ENCODE results near the gene TEX26. TPM values are rescaled to one million over a fixed set of nuclear protein-coding genes. Genes with fewer than 3 reads are reported as not detected.

TEX26 gene
- total and polyA plus RNA-seq, 4 donors, result 0.08 to 0.31 TPM; not detected in 2

DNA sequence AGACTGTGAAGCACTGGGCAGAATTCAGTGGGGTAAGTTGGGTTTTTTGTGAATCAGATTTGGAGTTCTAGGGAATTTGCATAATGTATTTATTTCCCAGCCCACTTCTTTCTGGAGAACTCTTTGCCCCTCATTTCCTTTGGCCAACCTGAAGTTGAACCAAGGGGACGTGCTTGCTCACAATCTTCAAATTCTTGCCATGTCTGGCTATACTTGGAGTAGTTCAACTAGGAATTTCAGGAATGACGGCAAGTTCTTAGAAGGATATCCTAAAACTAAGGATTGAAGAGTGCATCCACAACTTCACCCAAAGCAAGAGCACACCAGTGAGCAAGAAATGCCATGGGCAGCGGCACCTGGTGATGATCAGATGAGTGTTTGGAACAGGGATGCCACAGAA, 88.5 kb downstream of the TEX26 start:
- no peaks in the 10 kb centered on the region for H3K9me3 ChIP-seq (ENCODE audit: control insufficient read depth in 4 of 4, low read length in 3 of 4)
- peaks cover 0 to 7% (median 0%) of the 10 kb centered on the region in 4 donors for H3K27me3 ChIP-seq (ENCODE audit: control insufficient read depth in 4 of 4, insufficient read depth in 4 of 4, low read length in 3 of 4)
- 52% methylated on average over 3 of the region's 3 CpGs for WGBS

DNA sequence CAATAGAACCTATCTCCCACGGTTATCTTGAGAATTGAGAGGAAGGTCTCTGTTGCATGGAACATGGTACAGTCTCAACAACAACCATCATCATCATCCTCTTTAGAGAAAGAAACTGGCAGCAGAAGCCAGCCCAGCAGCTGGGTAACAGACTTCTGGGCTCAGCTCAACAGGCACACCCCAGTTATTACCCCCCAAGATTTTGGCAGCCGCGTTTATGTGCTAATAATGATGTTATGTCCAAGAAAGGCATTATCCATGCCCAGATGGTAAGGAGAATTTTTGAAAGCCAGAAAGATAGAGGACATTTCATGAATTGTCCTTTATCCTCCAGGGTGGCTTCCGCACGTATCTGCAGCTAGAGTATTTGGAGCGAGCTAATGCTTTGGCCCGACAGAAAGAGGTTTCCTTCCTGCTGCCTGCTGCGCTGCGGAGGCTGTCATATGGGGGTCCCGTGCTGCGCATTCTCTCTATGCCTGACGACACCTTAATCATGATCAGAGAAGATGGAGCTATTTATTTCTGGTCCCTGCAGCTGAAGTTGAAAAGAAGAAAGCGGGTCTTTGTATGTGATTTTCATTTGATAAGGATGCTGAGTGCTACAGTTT, 89.9 kb downstream of the TEX26 start:
- Histone ChIP-seq H3K4me1 (ENCODE audit: control insufficient read depth in 4 of 4, insufficient read depth in 4 of 4, low read length in 3 of 4) (no peaks in the 10 kb centered on the region), H3K27me3 (ENCODE audit: control insufficient read depth in 4 of 4, insufficient read depth in 4 of 4, low read length in 3 of 4) (peaks cover 0 to 7% (median 0%) of the 10 kb centered on the region in 4 donors), H3K4me3 (ENCODE audit: low read depth in 1 of 3, low read length in 3 of 3) (no peak overlapping the region), H3K27ac (ENCODE audit: low read depth in 1 of 2, low read length in 2 of 2) (no peak overlapping the region), H3K36me3 (ENCODE audit: control insufficient read depth in 4 of 4, insufficient read depth in 3 of 4, low read depth in 1 of 4, low read length in 3 of 4) (no peaks in the 10 kb centered on the region), H3K9me3 (ENCODE audit: control insufficient read depth in 4 of 4, low read length in 3 of 4) (no peaks in the 10 kb centered on the region), H3K9ac (ENCODE audit: low read depth in 1 of 2, low read length in 2 of 2) (no peak overlapping the region)
- WGBS, result 65% methylated on average over 13 of the region's 13 CpGs
- DNase-seq (ENCODE audit: low spot score), result no peak
- TF ChIP-seq YY1 (IDR thresholded peaks at IDR 0.05) (no peak), TAF1 (conservative IDR thresholded peaks at IDR 0.05) (no peak), NR2F2 (IDR thresholded peaks at IDR 0.05) (no peak), FOXA1 (IDR thresholded peaks at IDR 0.05) (no peak)
- TF ChIP-seq, protein P1, sequence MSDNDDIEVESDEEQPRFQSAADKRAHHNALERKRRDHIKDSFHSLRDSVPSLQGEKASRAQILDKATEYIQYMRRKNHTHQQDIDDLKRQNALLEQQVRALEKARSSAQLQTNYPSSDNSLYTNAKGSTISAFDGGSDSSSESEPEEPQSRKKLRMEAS (IDR thresholded peaks at IDR 0.05), result no peak

More for the DNA sequence above, 88.5 kb downstream of the TEX26 start:
- Histone ChIP-seq H3K27ac (ENCODE audit: low read depth in 1 of 2, low read length in 2 of 2) (no peak overlapping the region), H3K36me3 (ENCODE audit: control insufficient read depth in 4 of 4, insufficient read depth in 3 of 4, low read depth in 1 of 4, low read length in 3 of 4) (no peaks in the 10 kb centered on the region), H3K4me1 (ENCODE audit: control insufficient read depth in 4 of 4, insufficient read depth in 4 of 4, low read length in 3 of 4) (no peaks in the 10 kb centered on the region), H3K9ac (ENCODE audit: low read depth in 1 of 2, low read length in 2 of 2) (no peak overlapping the region), H3K4me3 (ENCODE audit: low read depth in 1 of 3, low read length in 3 of 3) (no peak overlapping the region)
- DNase-seq (ENCODE audit: low spot score), result no peak
- no peak for TF ChIP-seq NR2F2 (IDR thresholded peaks at IDR 0.05)
- no peak for TF ChIP-seq FOXA1 (IDR thresholded peaks at IDR 0.05)
- TF ChIP-seq HNF4G (IDR thresholded peaks at IDR 0.05), result no peak
- TF ChIP-seq, protein P2, sequence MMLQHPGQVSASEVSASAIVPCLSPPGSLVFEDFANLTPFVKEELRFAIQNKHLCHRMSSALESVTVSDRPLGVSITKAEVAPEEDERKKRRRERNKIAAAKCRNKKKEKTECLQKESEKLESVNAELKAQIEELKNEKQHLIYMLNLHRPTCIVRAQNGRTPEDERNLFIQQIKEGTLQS (IDR thresholded peaks at IDR 0.05), result no peak
- no peak for TF ChIP-seq JUND (IDR thresholded peaks at IDR 0.05)
- TF ChIP-seq TAF1 (conservative IDR thresholded peaks at IDR 0.05), result no peak
- TF ChIP-seq, protein P3, sequence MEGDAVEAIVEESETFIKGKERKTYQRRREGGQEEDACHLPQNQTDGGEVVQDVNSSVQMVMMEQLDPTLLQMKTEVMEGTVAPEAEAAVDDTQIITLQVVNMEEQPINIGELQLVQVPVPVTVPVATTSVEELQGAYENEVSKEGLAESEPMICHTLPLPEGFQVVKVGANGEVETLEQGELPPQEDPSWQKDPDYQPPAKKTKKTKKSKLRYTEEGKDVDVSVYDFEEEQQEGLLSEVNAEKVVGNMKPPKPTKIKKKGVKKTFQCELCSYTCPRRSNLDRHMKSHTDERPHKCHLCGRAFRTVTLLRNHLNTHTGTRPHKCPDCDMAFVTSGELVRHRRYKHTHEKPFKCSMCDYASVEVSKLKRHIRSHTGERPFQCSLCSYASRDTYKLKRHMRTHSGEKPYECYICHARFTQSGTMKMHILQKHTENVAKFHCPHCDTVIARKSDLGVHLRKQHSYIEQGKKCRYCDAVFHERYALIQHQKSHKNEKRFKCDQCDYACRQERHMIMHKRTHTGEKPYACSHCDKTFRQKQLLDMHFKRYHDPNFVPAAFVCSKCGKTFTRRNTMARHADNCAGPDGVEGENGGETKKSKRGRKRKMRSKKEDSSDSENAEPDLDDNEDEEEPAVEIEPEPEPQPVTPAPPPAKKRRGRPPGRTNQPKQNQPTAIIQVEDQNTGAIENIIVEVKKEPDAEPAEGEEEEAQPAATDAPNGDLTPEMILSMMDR (IDR thresholded peaks at IDR 0.05; ENCODE audit: low read depth, low read length, missing input control), result no peak
- no peak for TF ChIP-seq YY1 (IDR thresholded peaks at IDR 0.05)
- no peak for TF ChIP-seq HNF4A (conservative IDR thresholded peaks at IDR 0.05)
- no peak for TF ChIP-seq EGR1 (IDR thresholded peaks at IDR 0.05; ENCODE audit: low read depth in 2 of 2)
- TF ChIP-seq, protein P1 (IDR thresholded peaks at IDR 0.05), result no peak

DNA sequence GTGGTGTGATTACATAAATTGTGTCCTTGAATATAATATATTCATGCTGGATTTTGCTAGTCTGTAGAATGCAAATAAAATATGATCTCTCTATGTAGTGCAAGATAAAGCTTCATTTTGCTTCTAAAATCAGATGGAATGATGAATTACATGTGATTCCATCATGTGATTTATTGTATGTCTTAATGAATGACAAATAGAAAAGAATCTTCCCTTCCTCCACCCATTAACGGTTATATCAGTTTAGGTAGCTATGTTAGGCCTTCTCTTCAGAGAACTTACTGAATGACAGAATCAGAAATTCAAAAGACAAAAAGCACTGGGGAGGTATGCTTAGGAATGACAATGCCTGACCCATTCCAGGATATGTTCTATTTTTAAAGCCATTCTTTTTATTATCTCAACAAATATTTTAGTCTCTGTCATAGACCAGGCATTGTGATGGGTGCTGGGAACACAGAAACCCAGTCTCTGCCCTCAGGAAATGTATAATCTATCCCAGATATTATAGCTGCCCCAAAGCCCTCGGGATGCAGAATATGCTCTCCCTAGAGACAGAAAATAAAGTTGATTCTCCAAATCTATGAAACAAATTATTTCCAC, 90.6 kb downstream of the TEX26 start:
- no peak overlapping the region for H3K9ac ChIP-seq (ENCODE audit: low read depth in 1 of 2, low read length in 2 of 2)
- H3K27ac ChIP-seq (ENCODE audit: low read depth in 1 of 2, low read length in 2 of 2), result no peak overlapping the region
- no peak for TF ChIP-seq JUND (IDR thresholded peaks at IDR 0.05)
- TF ChIP-seq, protein P4, sequence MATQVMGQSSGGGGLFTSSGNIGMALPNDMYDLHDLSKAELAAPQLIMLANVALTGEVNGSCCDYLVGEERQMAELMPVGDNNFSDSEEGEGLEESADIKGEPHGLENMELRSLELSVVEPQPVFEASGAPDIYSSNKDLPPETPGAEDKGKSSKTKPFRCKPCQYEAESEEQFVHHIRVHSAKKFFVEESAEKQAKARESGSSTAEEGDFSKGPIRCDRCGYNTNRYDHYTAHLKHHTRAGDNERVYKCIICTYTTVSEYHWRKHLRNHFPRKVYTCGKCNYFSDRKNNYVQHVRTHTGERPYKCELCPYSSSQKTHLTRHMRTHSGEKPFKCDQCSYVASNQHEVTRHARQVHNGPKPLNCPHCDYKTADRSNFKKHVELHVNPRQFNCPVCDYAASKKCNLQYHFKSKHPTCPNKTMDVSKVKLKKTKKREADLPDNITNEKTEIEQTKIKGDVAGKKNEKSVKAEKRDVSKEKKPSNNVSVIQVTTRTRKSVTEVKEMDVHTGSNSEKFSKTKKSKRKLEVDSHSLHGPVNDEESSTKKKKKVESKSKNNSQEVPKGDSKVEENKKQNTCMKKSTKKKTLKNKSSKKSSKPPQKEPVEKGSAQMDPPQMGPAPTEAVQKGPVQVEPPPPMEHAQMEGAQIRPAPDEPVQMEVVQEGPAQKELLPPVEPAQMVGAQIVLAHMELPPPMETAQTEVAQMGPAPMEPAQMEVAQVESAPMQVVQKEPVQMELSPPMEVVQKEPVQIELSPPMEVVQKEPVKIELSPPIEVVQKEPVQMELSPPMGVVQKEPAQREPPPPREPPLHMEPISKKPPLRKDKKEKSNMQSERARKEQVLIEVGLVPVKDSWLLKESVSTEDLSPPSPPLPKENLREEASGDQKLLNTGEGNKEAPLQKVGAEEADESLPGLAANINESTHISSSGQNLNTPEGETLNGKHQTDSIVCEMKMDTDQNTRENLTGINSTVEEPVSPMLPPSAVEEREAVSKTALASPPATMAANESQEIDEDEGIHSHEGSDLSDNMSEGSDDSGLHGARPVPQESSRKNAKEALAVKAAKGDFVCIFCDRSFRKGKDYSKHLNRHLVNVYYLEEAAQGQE (IDR thresholded peaks at IDR 0.05), result no peak
- no peak for TF ChIP-seq HNF4A (conservative IDR thresholded peaks at IDR 0.05)
- no peak for TF ChIP-seq EGR1 (IDR thresholded peaks at IDR 0.05; ENCODE audit: low read depth in 2 of 2)
- TF ChIP-seq, protein P5, sequence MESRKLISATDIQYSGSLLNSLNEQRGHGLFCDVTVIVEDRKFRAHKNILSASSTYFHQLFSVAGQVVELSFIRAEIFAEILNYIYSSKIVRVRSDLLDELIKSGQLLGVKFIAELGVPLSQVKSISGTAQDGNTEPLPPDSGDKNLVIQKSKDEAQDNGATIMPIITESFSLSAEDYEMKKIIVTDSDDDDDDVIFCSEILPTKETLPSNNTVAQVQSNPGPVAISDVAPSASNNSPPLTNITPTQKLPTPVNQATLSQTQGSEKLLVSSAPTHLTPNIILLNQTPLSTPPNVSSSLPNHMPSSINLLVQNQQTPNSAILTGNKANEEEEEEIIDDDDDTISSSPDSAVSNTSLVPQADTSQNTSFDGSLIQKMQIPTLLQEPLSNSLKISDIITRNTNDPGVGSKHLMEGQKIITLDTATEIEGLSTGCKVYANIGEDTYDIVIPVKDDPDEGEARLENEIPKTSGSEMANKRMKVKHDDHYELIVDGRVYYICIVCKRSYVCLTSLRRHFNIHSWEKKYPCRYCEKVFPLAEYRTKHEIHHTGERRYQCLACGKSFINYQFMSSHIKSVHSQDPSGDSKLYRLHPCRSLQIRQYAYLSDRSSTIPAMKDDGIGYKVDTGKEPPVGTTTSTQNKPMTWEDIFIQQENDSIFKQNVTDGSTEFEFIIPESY (IDR thresholded peaks at IDR 0.05), result no peak
- no peak for TF ChIP-seq TAF1 (conservative IDR thresholded peaks at IDR 0.05)
- no peak for TF ChIP-seq FOXA1 (IDR thresholded peaks at IDR 0.05)
- TF ChIP-seq, protein P2 (IDR thresholded peaks at IDR 0.05), result no peak
- peaks cover 0 to 6% (median 0%) of the 10 kb centered on the region in 4 donors for H3K27me3 ChIP-seq (ENCODE audit: control insufficient read depth in 4 of 4, insufficient read depth in 4 of 4, low read length in 3 of 4)
- no peak for DNase-seq (ENCODE audit: low spot score)
- H3K36me3 ChIP-seq (ENCODE audit: control insufficient read depth in 4 of 4, insufficient read depth in 3 of 4, low read depth in 1 of 4, low read length in 3 of 4), result no peaks in the 10 kb centered on the region
- H3K9me3 ChIP-seq (ENCODE audit: control insufficient read depth in 4 of 4, low read length in 3 of 4), result no peaks in the 10 kb centered on the region
- no peaks in the 10 kb centered on the region for H3K4me1 ChIP-seq (ENCODE audit: control insufficient read depth in 4 of 4, insufficient read depth in 4 of 4, low read length in 3 of 4)
- WGBS, result 32% methylated on average over 2 of the region's 2 CpGs
- H3K4me3 ChIP-seq (ENCODE audit: low read depth in 1 of 3, low read length in 3 of 3), result no peak overlapping the region

Data from liver (tissue), 9 donors.